ENCODE measurements around the gene C16orf95.

- TF ChIP-seq CTCF (IDR thresholded peaks at IDR 0.05; ENCODE audit: poor library complexity) (no peak), EZH2phosphoT487 (IDR thresholded peaks at IDR 0.05; ENCODE audit: low read depth, severe bottlenecking, unreplicated experiment) (no peak), EZH2 (IDR thresholded peaks at IDR 0.05; ENCODE audit: borderline replicate concordance) (no peak)
Observed at GRCh38 chr16:87344931-87345631, 27.9 kb upstream of the C16orf95 start.

Data from hepatocyte (in vitro differentiated cells).